Skin epidermis (tissue), 12 donors: ENCODE data around the gene OSBPL3.
A peak's percentile ranks its signal among the peaks of the same experiment; 100 is the strongest.

ENCODE experiments used
- H3K27ac ChIP-seq, 21 experiments: fragments of 200-600 bp; sonication (generic) in 11 of 21; one replicate each; pipeline ENCODE4 v1.5.0; 2020; ENCODE audit warnings: mild to moderate bottlenecking in 3 of 21, inconsistent platforms in 2 of 21, moderate library complexity in 2 of 21
- H3K4me3 ChIP-seq, 7 experiments: fragments of 200-600 bp; sonication (generic) in 2 of 7; one replicate each; pipeline ENCODE4 v1.5.0; 2020; ENCODE audit warnings: inconsistent platforms in 2 of 7, mild to moderate bottlenecking in 2 of 7, moderate library complexity in 1 of 7

The OSBPL3 gene

GRCh38 chr7:24757353-24758275 is 222.4 kb downstream of the OSBPL3 start, which contains the start of gene GSDME:
GSDME (minus strand) TSS chr7:24757464; CDS start chr7:24749774, 7,690 bp downstream.
- Histone ChIP-seq H3K4me3 (peak within 1 kb of the TSS; percentile 45 to 75 (median 61)), H3K27ac (peak within 1 kb of the TSS in 20 of 21 experiments; percentile 27 to 90 (median 72))

DNA sequence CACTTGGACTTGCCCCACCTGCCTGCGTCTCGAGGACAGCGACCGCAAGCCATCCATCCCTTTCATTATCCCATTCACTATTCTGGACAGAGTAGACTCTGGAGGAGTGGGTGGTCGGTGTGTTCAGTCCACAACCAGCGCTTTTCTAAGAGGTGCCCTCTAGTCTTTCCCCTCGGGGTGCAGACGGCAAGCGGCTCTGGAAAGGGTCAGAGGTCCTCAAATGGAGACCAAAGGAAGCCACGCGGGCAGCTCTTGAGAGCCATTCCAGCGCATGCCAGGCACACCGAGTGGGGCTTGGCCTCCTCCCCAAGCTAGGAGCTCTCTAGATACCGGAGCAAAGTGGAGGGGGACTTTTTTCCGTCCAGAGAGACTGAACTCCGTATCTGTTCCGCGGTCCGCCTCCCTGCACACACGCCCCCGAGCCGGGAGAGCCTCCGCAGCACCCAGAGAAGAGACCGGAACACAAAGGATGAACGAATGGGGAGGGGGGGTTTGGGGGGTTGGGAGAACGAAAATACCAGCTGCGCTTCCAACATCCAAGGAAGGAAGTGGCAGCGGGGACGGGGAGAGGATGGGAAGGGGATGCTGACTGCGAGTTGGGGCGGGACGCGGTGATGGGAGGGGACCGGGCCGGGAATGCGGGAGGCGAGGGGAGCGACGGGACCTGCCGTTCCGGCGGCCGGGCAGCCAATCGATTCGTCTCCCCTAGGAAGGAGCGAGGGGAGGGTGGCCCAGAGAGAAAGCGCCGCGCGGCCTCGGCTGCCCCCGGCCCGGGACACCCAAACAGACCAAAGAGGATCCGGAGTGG is 223.2 kb downstream of the OSBPL3 start:
- H3K27ac ChIP-seq: peak overlapping the region in 17 of 21 experiments; percentile 27 to 90 (median 79)

DNA sequence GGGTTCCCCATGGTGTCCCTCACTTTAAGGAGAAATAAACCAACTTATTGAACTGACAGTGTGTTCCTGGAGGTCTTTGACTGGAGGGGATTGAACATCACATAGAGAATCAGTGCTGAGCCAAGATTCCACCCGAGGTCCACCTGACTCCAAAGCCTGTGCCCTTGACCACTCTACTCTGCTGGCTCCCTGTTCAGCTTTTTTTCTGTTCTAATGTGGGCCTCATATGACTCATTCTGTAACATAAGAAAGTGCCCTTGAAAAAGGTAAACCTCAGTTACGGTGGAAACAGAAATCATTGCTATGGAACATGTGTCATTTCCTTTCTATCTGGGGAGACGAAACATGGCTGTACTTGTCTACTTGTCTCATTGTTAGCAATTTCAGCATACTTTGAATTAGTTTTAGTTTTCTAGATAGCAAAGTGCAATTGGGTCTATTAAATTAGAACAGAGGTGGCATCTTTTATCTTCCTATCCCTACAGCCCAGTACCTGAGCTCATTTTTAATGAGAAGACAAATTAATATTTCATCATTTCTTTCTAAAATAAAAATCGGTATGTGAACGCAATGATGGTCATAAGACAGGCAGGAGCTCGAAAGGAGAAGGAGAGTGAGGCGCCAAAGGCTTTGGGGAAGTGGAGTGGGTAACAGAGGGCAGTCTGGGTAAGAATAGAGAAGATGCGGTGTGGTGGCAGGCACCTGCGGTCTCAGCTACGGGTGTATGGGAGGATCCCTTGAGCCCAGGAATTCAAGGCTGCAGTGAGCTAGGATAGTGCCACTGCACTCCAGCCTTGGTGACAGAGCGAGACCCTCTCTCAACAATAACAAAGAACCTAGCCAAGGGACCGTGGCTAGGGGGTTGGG is 224.2 kb downstream of the OSBPL3 start:
- Histone ChIP-seq H3K4me3 (peak overlapping the region in 2 of 7 experiments; percentile 56 to 75), H3K27ac (peak overlapping the region in 7 of 21 experiments; percentile 11 to 90 (median 48))

More for the DNA sequence above, 223.2 kb downstream of the OSBPL3 start:
- H3K4me3 ChIP-seq: peak overlapping the region; percentile 45 to 75 (median 61)

- Histone ChIP-seq H3K4me3 (no peak overlapping the region), H3K27ac (peak overlapping the region in 6 of 21 experiments; percentile 11 to 90 (median 37))
Measured at GRCh38 chr7:24754906-24755506, 225.0 kb downstream of the OSBPL3 start.

GRCh38 chr7:24752073-24752800 is 227.7 kb downstream of the OSBPL3 start:
- H3K4me3 ChIP-seq: no peak overlapping the region
- no peak overlapping the region for H3K27ac ChIP-seq

DNA sequence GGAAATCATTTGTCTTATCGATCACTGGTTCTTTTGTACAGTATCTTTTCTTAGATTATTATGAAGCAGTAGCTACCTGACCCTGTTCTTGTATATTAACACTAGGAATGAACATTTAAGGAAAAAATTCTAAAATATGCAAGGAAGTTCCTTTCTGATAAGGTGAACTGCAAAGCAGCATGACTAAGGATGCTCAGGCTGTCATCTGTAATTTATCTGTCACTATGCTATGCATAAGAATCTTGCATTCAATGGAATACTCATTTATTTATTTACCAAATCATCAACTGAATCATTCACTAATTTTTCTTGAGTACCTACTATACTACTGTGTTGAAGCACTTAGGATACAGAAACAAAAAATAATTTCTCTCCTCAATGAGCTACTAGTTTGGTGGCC is 228.5 kb downstream of the OSBPL3 start:
- Histone ChIP-seq H3K4me3 (no peak overlapping the region), H3K27ac (no peak overlapping the region)

GRCh38 chr7:24750441-24751055 is 229.4 kb downstream of the OSBPL3 start:
- H3K27ac ChIP-seq: no peak overlapping the region
- no peak overlapping the region for H3K4me3 ChIP-seq

DNA sequence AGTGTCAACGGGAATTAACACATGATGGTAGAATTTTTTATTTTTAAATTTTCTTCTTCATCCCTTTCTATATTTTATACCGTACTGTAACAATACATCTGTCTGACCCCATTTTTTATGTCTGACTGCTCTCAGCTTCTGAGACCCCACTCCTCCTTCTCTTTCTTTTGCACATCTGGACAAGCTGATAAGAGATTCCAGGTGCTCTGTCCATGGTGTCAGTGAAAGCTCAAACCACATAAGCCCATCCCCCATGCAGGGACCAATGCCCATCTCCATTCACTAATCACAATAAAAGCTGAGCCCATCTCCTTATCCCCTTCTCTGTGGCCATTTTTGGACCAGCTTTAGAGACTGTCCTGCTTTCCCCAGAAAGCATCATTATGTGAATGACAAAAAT is 231.5 kb downstream of the OSBPL3 start:
- Histone ChIP-seq H3K4me3 (no peak overlapping the region), H3K27ac (no peak overlapping the region)
